Adipose tissue (tissue), 3 donors: ENCODE results near the gene PBX1. TPM values are rescaled to one million over a fixed set of nuclear protein-coding genes. Genes with fewer than 3 reads are reported as not detected.

ENCODE experiments used
- H3K27ac ChIP-seq: one replicate; pipeline ENCODE4 v1.5.1; 2013; ENCODE audit warnings: low read depth, low read length
- WGBS, 3 donors: extraction: QIAGEN DNeasy Blood & Tissue Kit; methylation state at CpG; one replicate each; pipeline ENCODE4 v1.1.7; 2013; 5-methylcytosine and 5-hydroxymethylcytosine counted together
- polyA plus RNA-seq, 3 donors: library from polyadenylated mRNA; stranded (reverse); fragments of 200-250 nt; gene quantifications; one replicate each; pipeline ENCODE4 v1.2.3, GENCODE V29; 2013
- donor health status: healthy with polysubstance abuse.
- donor health status: Bipolar disorder and iron deficiency.
- donor health status: healthy.

Gene PBX1
- polyA plus RNA-seq, 3 donors = 23.8 to 45.7 (median 24.1) TPM

DNA sequence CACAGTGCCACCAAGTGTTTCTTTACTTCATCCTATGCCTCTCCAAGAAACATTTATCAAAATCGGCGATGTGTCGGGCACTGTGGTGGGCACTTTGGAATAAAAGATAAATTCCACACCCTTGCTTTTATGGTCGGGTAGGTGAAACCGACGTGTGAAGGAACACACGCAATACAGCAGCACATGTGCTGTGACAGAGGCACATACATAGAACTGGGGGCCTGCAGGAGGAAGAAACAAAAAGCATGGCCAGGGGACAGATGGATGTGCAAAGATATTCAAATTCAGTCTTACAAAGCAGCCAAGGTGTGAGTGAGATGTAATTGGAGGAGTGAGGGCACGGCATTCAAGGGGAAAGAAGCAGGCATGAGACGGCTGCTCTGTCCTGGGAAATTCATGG lies 282.0 kb downstream of the PBX1 start:
- WGBS, 3 donors = 81 to 95% (median 87%) methylated on average over 9 of the region's 9 CpGs
- H3K27ac ChIP-seq = no peak overlapping the region

DNA sequence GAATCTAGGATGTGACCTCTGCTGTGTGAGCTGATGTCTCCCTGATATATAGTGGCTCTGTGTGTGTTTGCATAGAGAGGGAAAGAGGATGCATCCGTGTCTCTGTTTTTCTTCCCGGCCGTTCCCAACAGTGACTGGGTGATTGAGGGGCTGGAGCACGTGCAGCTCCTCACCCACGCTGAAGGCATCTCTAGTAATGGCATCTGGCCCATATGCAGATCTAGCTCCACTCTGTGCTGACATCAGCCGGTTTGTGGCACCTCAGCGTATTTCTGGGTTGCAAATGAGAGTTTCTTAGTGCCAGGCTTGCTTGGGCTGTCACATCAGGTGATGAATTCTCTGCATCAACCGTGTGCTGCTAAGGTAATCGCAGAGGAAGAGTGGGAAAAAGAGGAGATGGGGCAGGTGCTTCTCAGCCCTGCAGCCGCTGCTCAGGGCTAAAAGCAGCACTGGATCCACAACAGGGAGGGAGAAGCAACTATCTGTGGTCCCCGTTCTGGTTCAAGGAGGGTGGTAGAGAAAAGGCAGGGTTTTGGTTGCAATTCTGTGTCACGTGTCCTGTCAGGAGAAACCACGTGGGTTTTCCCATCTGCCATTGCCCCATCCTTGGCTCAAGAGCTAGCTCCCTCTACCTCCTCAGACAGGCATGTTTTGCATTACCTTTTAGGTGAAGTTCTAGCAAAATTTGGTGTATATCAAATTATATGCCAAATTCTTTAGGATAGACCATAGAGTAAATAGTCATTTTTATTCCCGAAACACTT lies 282.9 kb downstream of the PBX1 start:
- 78 to 89% (median 84%) methylated on average over 14 of the region's 14 CpGs for WGBS, 3 donors
- no peak overlapping the region for H3K27ac ChIP-seq

- no peak overlapping the region for H3K27ac ChIP-seq
- 56 to 77% (median 61%) methylated on average over 10 of the region's 10 CpGs for WGBS, 3 donors
Measured at GRCh38 chr1:164842870-164843269, 283.9 kb downstream of the PBX1 start.

GRCh38 chr1:164843743-164844500 lies 284.9 kb downstream of the PBX1 start:
- no peak overlapping the region for H3K27ac ChIP-seq
- 87 to 96% (median 91%) methylated on average over 3 of the region's 3 CpGs for WGBS, 3 donors

- H3K27ac ChIP-seq = no peak overlapping the region
- WGBS, 3 donors = 71 to 89% (median 75%) methylated on average over 13 of the region's 13 CpGs
Measured at GRCh38 chr1:164846731-164847691, 288.0 kb downstream of the PBX1 start.

GRCh38 chr1:164853146-164853545 lies 294.2 kb downstream of the PBX1 start:
- 94 to 98% (median 98%) methylated on average over 2 of the region's 2 CpGs for WGBS, 3 donors
- no peak overlapping the region for H3K27ac ChIP-seq

GRCh38 chr1:164855716-164856329 lies 296.8 kb downstream of the PBX1 start:
- H3K27ac ChIP-seq = no peak overlapping the region
- 70 to 78% (median 78%) methylated on average over 2 of the region's 2 CpGs for WGBS, 3 donors

DNA sequence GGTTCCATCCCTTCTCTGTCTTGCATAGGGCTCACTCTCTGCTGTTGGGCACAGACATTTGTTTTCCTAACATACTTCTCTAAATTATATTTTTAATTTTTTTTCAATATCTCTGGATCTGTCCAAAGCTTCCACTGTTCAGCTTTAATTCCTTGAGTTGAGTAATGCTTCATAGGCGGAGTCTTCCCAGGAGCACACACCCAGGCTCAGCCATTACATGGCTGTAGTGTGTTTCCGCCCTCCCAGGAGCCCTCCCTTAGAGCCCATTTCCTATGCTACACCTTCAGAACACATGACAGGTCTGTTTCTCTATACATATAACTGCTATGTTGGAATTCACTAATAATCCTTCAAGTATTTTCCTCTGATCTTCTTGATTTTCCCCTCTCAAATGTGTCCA lies 297.4 kb downstream of the PBX1 start:
- 89 to 100% (median 97%) methylated on average over 2 of the region's 2 CpGs for WGBS, 3 donors
- H3K27ac ChIP-seq = no peak overlapping the region

GRCh38 chr1:164857439-164857838 lies 298.5 kb downstream of the PBX1 start:
- 82 to 92% (median 86%) methylated on average over 1 of the region's 1 CpG for WGBS, 3 donors
- no peak overlapping the region for H3K27ac ChIP-seq

DNA sequence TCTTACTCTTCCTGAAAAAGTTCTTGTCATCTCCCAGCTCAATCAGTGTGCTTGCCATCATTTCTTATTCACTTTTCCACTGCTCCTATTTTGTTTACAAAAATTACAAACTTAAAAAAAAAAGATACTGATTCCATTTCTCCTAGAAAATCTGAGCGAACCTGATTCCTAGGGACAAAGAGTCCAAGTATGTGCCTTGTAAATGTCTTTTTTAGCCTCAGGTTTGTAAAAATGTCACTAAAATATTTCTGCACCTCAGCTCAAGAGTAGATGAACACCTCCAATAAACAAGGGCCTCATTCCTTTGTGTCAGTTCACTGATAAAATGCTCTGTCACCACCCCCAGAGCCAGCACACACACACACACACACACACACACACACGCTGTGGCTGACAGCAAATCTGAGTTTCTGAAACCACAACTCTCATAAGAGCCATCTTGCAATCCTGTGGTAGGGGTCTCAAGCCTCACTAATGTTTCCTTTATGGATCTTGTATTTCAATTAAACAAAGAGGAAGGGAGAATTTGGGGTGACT lies 299.2 kb downstream of the PBX1 start:
- 79 to 90% (median 88%) methylated on average over 2 of the region's 2 CpGs for WGBS, 3 donors
- no peak overlapping the region for H3K27ac ChIP-seq

DNA sequence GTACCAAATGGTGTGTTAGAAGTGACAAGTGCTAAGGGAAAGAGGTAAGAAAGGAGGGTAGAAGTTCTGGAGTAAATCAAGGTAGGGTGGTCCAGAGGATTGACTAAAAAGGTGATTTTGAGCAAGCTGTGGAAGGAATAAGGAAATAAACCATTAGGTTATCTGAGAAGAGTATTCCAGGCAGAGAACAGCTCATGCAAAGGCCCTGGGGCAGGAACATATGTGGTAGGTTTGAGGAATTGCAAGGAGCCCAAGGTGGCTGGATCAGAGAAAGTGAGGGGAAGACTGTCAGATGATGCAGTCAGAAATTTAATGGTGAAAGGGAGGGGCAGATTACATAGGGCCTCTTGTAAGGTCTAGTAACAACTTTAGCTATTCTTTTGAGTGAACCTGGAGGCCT lies 302.6 kb downstream of the PBX1 start:
- H3K27ac ChIP-seq = no peak overlapping the region

GRCh38 chr1:164863056-164863455 lies 304.1 kb downstream of the PBX1 start:
- H3K27ac ChIP-seq = no peak overlapping the region
- WGBS, 3 donors = 70 to 75% (median 71%) methylated on average over 4 of the region's 4 CpGs

DNA sequence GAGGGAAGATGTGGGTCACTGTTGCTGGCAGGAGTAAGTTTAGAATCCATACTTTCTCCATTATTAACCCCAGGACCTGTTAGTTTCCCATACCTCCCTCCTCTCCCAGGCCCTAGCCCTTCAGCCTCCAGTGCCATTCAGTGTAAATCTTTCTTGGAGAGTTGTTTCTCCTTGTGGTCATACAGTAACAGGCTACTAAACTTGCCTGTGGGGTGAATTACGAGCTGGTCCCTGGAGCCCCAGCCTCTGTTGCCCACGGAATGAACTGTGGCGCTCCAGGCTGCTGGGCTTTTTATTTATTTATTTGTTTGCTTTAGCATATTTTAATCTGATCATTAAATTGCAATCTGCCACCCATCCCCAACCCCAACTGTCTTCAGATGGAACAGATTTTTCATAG lies 305.2 kb downstream of the PBX1 start:
- no peak overlapping the region for H3K27ac ChIP-seq
- WGBS, 3 donors = 82 to 93% (median 89%) methylated on average over 3 of the region's 3 CpGs

GRCh38 chr1:164865385-164865784 lies 306.4 kb downstream of the PBX1 start:
- WGBS, 3 donors = 85 to 88% (median 86%) methylated on average over 4 of the region's 4 CpGs
- H3K27ac ChIP-seq = no peak overlapping the region

DNA sequence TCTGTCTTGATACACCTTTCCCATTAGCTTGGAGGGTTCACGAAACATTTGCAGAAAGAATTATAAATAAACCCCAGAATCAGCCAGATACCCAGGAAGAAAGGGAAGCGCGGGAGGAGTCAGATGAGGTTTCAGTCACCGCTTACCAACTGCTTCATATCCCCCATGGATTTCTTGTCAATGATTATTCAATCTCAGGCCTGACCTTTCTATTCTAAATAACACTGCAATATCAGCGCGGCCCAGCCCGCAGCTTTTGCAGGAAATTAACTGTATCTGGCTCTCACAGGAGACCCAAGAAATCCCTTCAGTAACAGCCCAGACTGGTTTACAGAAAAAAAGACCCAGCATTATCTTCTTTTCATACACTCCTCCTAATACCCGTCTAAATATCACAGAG lies 308.6 kb downstream of the PBX1 start:
- no peak overlapping the region for H3K27ac ChIP-seq
- WGBS, 3 donors = 74 to 92% (median 92%) methylated on average over 8 of the region's 8 CpGs

- 94 to 97% (median 97%) methylated on average over 4 of the region's 4 CpGs for WGBS, 3 donors
- H3K27ac ChIP-seq = no peak overlapping the region
Measured at GRCh38 chr1:164868990-164869389, 310.0 kb downstream of the PBX1 start.

- 89 to 95% (median 94%) methylated on average over 3 of the region's 3 CpGs for WGBS, 3 donors
- no peak overlapping the region for H3K27ac ChIP-seq
Measured at GRCh38 chr1:164875518-164875917, 316.5 kb downstream of the PBX1 start.
